ENCODE data around the gene CFAP20.
"Not testable (repeated sequence)": the region's sequence is repeated elsewhere in the genome, so short reads cannot be mapped to it uniquely, and the experiment has no call there.

CFAP20 gene

GRCh38 chr16:58094791-58095574, 34.2 kb downstream of the CFAP20 start:
- Histone ChIP-seq H4K20me1 (ENCODE audit: control insufficient read depth, insufficient read depth, low read depth, low read length) (no peaks in the 10 kb centered on the region), H3K4me2 (ENCODE audit: low read length) (no peak overlapping the region; the same call in 1 of the 2 replicates), H3K27me3 (ENCODE audit: control insufficient read depth, low read length) (0 out of 2 replicates have a peak, but pooled peaks cover 2% of the 10 kb centered on the region), H3K36me3 (ENCODE audit: control insufficient read depth, low read length) (no peaks in the 10 kb centered on the region), H3K9me2 (replicated peaks; ENCODE audit: control insufficient read depth, low read length) (no peaks in the 10 kb centered on the region), H3K27ac (ENCODE audit: low read depth, low read length) (no peak overlapping the region), H3K79me2 (ENCODE audit: control insufficient read depth, low read length) (no peaks in the 10 kb centered on the region), H3F3A (ENCODE audit: control insufficient read depth, insufficient read depth) (no peaks in the 10 kb centered on the region), H3K4me1 (ENCODE audit: control insufficient read depth, low read length) (peaks cover 7% of the 10 kb centered on the region), H3K4me3 (ENCODE audit: low read length) (no peak overlapping the region), H3K9me3 (ENCODE audit: control insufficient read depth, insufficient read depth, low read length) (no peaks in the 10 kb centered on the region)
- no peak for TF ChIP-seq EZH2phosphoT487 (IDR thresholded peaks at IDR 0.05; ENCODE audit: borderline replicate concordance, low read length)
- TF ChIP-seq, protein P1, sequence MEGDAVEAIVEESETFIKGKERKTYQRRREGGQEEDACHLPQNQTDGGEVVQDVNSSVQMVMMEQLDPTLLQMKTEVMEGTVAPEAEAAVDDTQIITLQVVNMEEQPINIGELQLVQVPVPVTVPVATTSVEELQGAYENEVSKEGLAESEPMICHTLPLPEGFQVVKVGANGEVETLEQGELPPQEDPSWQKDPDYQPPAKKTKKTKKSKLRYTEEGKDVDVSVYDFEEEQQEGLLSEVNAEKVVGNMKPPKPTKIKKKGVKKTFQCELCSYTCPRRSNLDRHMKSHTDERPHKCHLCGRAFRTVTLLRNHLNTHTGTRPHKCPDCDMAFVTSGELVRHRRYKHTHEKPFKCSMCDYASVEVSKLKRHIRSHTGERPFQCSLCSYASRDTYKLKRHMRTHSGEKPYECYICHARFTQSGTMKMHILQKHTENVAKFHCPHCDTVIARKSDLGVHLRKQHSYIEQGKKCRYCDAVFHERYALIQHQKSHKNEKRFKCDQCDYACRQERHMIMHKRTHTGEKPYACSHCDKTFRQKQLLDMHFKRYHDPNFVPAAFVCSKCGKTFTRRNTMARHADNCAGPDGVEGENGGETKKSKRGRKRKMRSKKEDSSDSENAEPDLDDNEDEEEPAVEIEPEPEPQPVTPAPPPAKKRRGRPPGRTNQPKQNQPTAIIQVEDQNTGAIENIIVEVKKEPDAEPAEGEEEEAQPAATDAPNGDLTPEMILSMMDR (IDR thresholded peaks at IDR 0.05; ENCODE audit: low read depth, low read length, poor library complexity, severe bottlenecking) = no peak

- no peaks in the 10 kb centered on the region for H3K79me2 ChIP-seq (ENCODE audit: control insufficient read depth, low read length)
- H3F3A ChIP-seq (ENCODE audit: control insufficient read depth, insufficient read depth) = no peaks in the 10 kb centered on the region
- H3K4me2 ChIP-seq (ENCODE audit: low read length) = no peak overlapping the region
- H3K9me3 ChIP-seq (ENCODE audit: control insufficient read depth, insufficient read depth, low read length) = no peaks in the 10 kb centered on the region
- no peaks in the 10 kb centered on the region for H4K20me1 ChIP-seq (ENCODE audit: control insufficient read depth, insufficient read depth, low read depth, low read length)
- H3K27me3 ChIP-seq (ENCODE audit: control insufficient read depth, low read length) = 0 out of 2 replicates have a peak, but pooled peaks cover 2% of the 10 kb centered on the region
- TF ChIP-seq, protein P1 (IDR thresholded peaks at IDR 0.05; ENCODE audit: low read depth, low read length, poor library complexity, severe bottlenecking) = no peak
- TF ChIP-seq EZH2phosphoT487 (IDR thresholded peaks at IDR 0.05; ENCODE audit: borderline replicate concordance, low read length) = no peak
- H3K9me2 ChIP-seq (replicated peaks; ENCODE audit: control insufficient read depth, low read length) = no peaks in the 10 kb centered on the region
- H3K4me3 ChIP-seq (ENCODE audit: low read length) = no peak overlapping the region
- no peak overlapping the region for H3K27ac ChIP-seq (ENCODE audit: low read depth, low read length)
- peaks cover 7% of the 10 kb centered on the region for H3K4me1 ChIP-seq (ENCODE audit: control insufficient read depth, low read length)
- H3K36me3 ChIP-seq (ENCODE audit: control insufficient read depth, low read length) = no peaks in the 10 kb centered on the region
These were observed 35.2 kb downstream of the CFAP20 start for GRCh38 chr16:58094026-58094425.

GRCh38 chr16:58090396-58090795, 38.8 kb downstream of the CFAP20 start:
- not testable (repeated sequence) for H3K4me2 ChIP-seq (ENCODE audit: low read length); H3K79me2 ChIP-seq (ENCODE audit: control insufficient read depth, low read length)

DNA sequence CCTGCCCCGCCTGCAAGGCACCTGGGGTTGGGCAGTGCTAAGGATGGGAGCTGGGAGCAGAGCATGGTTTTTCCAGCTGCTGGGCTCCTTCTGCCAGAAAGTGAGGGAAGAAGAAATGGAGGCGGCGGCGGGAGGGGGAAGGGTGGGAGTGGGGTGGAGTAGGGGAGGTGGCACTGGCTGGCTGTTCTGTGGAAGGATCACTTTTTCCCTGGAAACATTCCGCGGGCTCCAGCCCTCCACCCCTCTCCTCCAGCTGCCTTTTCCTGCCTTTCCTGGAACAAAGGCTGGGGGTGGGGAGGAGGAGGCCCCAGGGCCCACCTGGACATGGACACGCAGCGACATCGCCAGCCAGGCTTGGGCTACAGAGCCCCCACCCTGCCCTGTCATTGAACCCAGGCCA, 41.1 kb downstream of the CFAP20 start:
- Histone ChIP-seq H3K79me2 (ENCODE audit: control insufficient read depth, low read length) (no peaks in the 10 kb centered on the region), H3K36me3 (ENCODE audit: control insufficient read depth, low read length) (no peaks in the 10 kb centered on the region), H3K27me3 (ENCODE audit: control insufficient read depth, low read length) (0 out of 2 replicates have a peak, but pooled peaks cover 6% of the 10 kb centered on the region), H4K20me1 (ENCODE audit: control insufficient read depth, insufficient read depth, low read depth, low read length) (no peaks in the 10 kb centered on the region), H3K4me1 (ENCODE audit: control insufficient read depth, low read length) (no peaks in the 10 kb centered on the region), H3K27ac (ENCODE audit: low read depth, low read length) (no peak overlapping the region), H3K9me3 (ENCODE audit: control insufficient read depth, insufficient read depth, low read length) (no peaks in the 10 kb centered on the region), H3F3A (ENCODE audit: control insufficient read depth, insufficient read depth) (no peaks in the 10 kb centered on the region), H3K4me2 (ENCODE audit: low read length) (no peak overlapping the region), H3K4me3 (ENCODE audit: low read length) (no peak overlapping the region), H3K9me2 (replicated peaks; ENCODE audit: control insufficient read depth, low read length) (no peaks in the 10 kb centered on the region)
- TF ChIP-seq EZH2phosphoT487 (IDR thresholded peaks at IDR 0.05; ENCODE audit: borderline replicate concordance, low read length) = no peak
- TF ChIP-seq, protein P1 (IDR thresholded peaks at IDR 0.05; ENCODE audit: low read depth, low read length, poor library complexity, severe bottlenecking) = no peak

More at GRCh38 chr16:58090396-58090795, 38.8 kb downstream of the CFAP20 start:
- not testable (repeated sequence) for H3K9me3 ChIP-seq (ENCODE audit: control insufficient read depth, insufficient read depth, low read length); H3K27ac ChIP-seq (ENCODE audit: low read depth, low read length); H3F3A ChIP-seq (ENCODE audit: control insufficient read depth, insufficient read depth); H3K9me2 ChIP-seq (replicated peaks; ENCODE audit: control insufficient read depth, low read length); H3K27me3 ChIP-seq (ENCODE audit: control insufficient read depth, low read length); H3K4me3 ChIP-seq (ENCODE audit: low read length); H3K4me1 ChIP-seq (ENCODE audit: control insufficient read depth, low read length); H4K20me1 ChIP-seq (ENCODE audit: control insufficient read depth, insufficient read depth, low read depth, low read length); H3K36me3 ChIP-seq (ENCODE audit: control insufficient read depth, low read length)
